SU-DHL-6 (cell line): ENCODE data around the gene ADAMTS19.

ENCODE experiments used
- EZH2phosphoT487 ChIP-seq: fragments of 200-600 bp; sonication (generic), shearing (Covaris generic); conservative IDR thresholded peaks from 2 replicates; pipeline ENCODE4 v1.6.1; 2018; ENCODE audit warnings: mild to moderate bottlenecking, antibody characterized with exemption, low read length, moderate library complexity, mixed read lengths
- TF ChIP-seq, protein P1 (sequence below): fragments of 200-600 bp; sonication (generic); IDR thresholded peaks from one replicate; pipeline ENCODE4 v1.5.1; 2017; ENCODE audit warnings: antibody characterized with exemption, mild to moderate bottlenecking, low read length, moderate library complexity; ENCODE audit not compliant: insufficient read depth, poor library complexity, severe bottlenecking

DNA sequence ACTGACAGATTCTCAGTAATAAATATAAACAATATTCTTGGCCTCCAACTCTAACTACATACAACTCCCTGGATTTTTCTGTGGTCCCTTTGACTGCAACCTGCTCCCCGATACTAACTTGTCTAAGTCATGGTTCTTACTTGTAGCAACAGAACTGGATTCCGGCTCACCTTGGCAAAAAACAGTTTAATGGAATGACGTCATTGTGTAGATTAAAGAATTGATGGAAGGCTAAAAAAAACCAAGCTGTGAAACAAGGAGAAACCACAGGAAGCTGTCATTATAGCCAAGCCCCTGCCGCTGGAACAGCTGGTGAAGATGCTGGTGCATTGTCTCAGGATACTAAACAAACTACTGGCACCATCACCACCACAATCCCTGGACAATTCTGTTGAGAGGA, 11.4 kb upstream of the ADAMTS19 start:
- TF ChIP-seq, protein P1, sequence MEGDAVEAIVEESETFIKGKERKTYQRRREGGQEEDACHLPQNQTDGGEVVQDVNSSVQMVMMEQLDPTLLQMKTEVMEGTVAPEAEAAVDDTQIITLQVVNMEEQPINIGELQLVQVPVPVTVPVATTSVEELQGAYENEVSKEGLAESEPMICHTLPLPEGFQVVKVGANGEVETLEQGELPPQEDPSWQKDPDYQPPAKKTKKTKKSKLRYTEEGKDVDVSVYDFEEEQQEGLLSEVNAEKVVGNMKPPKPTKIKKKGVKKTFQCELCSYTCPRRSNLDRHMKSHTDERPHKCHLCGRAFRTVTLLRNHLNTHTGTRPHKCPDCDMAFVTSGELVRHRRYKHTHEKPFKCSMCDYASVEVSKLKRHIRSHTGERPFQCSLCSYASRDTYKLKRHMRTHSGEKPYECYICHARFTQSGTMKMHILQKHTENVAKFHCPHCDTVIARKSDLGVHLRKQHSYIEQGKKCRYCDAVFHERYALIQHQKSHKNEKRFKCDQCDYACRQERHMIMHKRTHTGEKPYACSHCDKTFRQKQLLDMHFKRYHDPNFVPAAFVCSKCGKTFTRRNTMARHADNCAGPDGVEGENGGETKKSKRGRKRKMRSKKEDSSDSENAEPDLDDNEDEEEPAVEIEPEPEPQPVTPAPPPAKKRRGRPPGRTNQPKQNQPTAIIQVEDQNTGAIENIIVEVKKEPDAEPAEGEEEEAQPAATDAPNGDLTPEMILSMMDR = no peak
- TF ChIP-seq EZH2phosphoT487 = no peak
